Gastroesophageal sphincter (tissue), 3 donors: ENCODE measurements around the gene ACAD11.

Source experiments
- CTCF ChIP-seq, 4 experiments: fragments of 200-600 bp in 2 of 4; fragments of 450-650 bp in 2 of 4; sonication (generic) in 1 of 4; IDR thresholded peaks; one replicate each; pipeline ENCODE4 v1.5.1; 2017 to 2019; ENCODE audit warnings: antibody characterized with exemption in 4 of 4, mild to moderate bottlenecking in 2 of 4, moderate library complexity in 2 of 4
- POLR2A ChIP-seq, 2 donors: fragments of 450-650 bp; IDR thresholded peaks; one replicate each; pipeline ENCODE4 v1.6.1; 2017; ENCODE audit warnings: antibody characterized with exemption in 2 of 2, mild to moderate bottlenecking in 2 of 2, moderate library complexity in 1 of 2
- POLR2AphosphoS5 ChIP-seq: sonication (generic); formaldehyde crosslinking; IDR thresholded peaks from one replicate; pipeline ENCODE4 v1.6.1; 2017; ENCODE audit warnings: antibody characterized with exemption

GRCh38 chr3:132659365-132660051, at the start of gene ACAD11:
- TF ChIP-seq CTCF (IDR thresholded peaks at IDR 0.05) (peak; percentile 67 to 75 (median 69)), POLR2A (IDR thresholded peaks at IDR 0.05) (peak; percentile 32), POLR2AphosphoS5 (peak; percentile 59)
